ENCODE results near the gene ACTL8.

DNA sequence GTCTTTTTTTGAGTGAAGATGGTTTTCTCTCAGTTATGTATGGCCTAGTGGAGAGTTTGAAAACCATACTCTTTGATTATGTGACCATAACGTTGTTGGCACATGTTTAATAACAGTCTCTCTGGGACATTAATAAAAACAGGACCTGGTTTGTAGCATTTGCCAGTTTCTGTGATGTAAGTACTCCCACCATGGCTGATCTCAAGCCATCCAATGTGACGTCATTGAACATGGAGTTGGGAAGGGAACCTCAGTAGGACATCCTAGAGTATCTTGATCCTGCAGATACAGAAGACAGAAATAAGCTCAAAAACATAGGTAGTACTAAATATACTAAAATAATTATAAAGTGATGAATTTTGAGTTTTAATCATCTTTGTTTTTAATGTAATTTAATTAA is 107.0 kb downstream of the ACTL8 start:
- TF ChIP-seq POLR2AphosphoS5 (IDR thresholded peaks at IDR 0.05; ENCODE audit: low read depth, low read length) (no peak), SIN3A (IDR thresholded peaks at IDR 0.05; ENCODE audit: borderline replicate concordance, insufficient read depth, low read length) (no peak)
- TF ChIP-seq, protein P1, sequence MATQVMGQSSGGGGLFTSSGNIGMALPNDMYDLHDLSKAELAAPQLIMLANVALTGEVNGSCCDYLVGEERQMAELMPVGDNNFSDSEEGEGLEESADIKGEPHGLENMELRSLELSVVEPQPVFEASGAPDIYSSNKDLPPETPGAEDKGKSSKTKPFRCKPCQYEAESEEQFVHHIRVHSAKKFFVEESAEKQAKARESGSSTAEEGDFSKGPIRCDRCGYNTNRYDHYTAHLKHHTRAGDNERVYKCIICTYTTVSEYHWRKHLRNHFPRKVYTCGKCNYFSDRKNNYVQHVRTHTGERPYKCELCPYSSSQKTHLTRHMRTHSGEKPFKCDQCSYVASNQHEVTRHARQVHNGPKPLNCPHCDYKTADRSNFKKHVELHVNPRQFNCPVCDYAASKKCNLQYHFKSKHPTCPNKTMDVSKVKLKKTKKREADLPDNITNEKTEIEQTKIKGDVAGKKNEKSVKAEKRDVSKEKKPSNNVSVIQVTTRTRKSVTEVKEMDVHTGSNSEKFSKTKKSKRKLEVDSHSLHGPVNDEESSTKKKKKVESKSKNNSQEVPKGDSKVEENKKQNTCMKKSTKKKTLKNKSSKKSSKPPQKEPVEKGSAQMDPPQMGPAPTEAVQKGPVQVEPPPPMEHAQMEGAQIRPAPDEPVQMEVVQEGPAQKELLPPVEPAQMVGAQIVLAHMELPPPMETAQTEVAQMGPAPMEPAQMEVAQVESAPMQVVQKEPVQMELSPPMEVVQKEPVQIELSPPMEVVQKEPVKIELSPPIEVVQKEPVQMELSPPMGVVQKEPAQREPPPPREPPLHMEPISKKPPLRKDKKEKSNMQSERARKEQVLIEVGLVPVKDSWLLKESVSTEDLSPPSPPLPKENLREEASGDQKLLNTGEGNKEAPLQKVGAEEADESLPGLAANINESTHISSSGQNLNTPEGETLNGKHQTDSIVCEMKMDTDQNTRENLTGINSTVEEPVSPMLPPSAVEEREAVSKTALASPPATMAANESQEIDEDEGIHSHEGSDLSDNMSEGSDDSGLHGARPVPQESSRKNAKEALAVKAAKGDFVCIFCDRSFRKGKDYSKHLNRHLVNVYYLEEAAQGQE (IDR thresholded peaks at IDR 0.05; ENCODE audit: insufficient read depth in 1 of 2, low read depth in 2 of 2, low read length in 2 of 2): no peak

Measured in PFSK-1 (cell line).